ENCODE measurements around the gene HS3ST5. TPM values are rescaled to one million over a fixed set of nuclear protein-coding genes. Genes with fewer than 3 reads are reported as not detected.

Gene HS3ST5
- total and polyA plus RNA-seq, 7 donors = 0.01 to 2.9 (median 0.25) TPM

DNA sequence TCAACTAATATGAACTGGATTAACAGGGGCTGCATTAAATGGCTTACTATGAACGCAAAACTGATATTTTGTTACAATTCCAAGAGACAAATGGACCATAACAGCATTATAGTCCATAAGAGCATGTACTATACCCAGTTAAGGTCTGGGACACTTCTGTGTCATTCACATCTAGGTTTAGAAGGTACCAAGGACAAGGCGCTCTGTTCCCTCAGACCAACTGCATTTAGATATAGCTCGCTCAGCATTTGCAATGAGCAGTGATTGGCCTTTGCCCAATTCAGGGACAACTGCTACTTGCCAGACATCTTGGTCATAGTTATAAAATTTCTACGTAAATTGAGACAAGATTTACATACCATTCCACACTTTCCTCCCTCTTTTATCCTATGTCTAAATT is 132.4 kb downstream of the HS3ST5 start:
- TF ChIP-seq, protein P1, sequence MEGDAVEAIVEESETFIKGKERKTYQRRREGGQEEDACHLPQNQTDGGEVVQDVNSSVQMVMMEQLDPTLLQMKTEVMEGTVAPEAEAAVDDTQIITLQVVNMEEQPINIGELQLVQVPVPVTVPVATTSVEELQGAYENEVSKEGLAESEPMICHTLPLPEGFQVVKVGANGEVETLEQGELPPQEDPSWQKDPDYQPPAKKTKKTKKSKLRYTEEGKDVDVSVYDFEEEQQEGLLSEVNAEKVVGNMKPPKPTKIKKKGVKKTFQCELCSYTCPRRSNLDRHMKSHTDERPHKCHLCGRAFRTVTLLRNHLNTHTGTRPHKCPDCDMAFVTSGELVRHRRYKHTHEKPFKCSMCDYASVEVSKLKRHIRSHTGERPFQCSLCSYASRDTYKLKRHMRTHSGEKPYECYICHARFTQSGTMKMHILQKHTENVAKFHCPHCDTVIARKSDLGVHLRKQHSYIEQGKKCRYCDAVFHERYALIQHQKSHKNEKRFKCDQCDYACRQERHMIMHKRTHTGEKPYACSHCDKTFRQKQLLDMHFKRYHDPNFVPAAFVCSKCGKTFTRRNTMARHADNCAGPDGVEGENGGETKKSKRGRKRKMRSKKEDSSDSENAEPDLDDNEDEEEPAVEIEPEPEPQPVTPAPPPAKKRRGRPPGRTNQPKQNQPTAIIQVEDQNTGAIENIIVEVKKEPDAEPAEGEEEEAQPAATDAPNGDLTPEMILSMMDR (IDR thresholded peaks at IDR 0.05) = no peak
- Histone ChIP-seq H3K27ac (no peak overlapping the region), H3K9me3 (no peaks in the 10 kb centered on the region), H3K4me3 (no peak overlapping the region), H3K27me3 (ENCODE audit: insufficient read depth in 3 of 3, low read length in 2 of 3) (no peaks in the 10 kb centered on the region), H3K36me3 (ENCODE audit: insufficient read depth in 1 of 2, low read depth in 1 of 2) (no peaks in the 10 kb centered on the region), H3K4me1 (no peaks in the 10 kb centered on the region)
- intact Hi-C loops (cut with DNase I) = no loop called here
- ATAC-seq (peak in 2 of 4 donors; percentile 63 to 82), DNase-seq (no peak)
- 61 to 71% (median 70%) methylated on average over 4 of the region's 4 CpGs for WGBS, 3 donors

DNA sequence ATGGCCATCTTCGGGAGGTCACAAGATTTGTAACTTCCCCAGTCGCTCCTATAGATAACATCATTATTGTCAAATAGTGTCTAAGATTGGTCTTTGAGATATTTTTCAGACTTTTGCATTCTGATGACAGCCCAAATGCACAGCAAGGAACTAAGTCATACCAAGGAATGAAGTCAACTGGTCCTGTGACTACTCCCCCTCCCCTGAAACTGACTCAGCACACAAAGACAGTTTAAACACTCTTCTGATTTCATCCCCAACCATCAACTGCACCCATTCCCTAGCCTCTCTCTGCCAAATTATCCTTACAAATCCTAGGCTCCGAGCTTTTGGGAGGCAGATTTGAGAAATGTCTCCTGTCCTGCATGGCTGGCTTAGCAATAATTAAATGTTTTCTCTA is 139.4 kb downstream of the HS3ST5 start:
- H3K27ac ChIP-seq = no peak overlapping the region
- no peaks in the 10 kb centered on the region for H3K27me3 ChIP-seq (ENCODE audit: insufficient read depth in 3 of 3, low read length in 2 of 3)
- DNase-seq = no peak
- ATAC-seq = no peak
- no peak overlapping the region for H3K4me3 ChIP-seq
- 89 to 93% (median 91%) methylated on average over 3 of the region's 3 CpGs for WGBS, 3 donors
- H3K36me3 ChIP-seq (ENCODE audit: insufficient read depth in 1 of 2, low read depth in 1 of 2) = no peaks in the 10 kb centered on the region
- intact Hi-C loops (cut with DNase I) = no loop called here
- H3K4me1 ChIP-seq = no peaks in the 10 kb centered on the region
- no peaks in the 10 kb centered on the region for H3K9me3 ChIP-seq
- TF ChIP-seq, protein P1 (IDR thresholded peaks at IDR 0.05) = no peak

DNA sequence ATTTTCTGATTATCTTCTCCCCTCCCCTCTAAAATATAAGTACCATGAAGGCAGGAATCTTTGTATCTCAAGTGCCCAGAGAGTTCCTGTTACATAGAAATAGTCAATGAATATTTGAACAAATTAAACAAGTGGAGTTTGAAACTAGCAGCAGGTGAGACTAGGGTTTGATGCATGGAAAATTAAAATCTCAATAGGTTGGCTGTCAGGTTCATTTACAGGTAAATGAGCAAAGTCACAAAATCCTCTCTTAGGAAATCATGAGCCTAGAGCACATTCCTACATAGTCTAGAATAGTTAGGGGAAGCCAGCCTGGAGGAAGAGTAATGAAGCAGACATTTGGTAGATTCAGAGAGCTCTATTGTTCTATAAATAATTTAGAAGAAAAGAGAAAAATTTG is 140.4 kb downstream of the HS3ST5 start:
- Histone ChIP-seq H3K4me1 (no peaks in the 10 kb centered on the region), H3K4me3 (no peak overlapping the region), H3K9me3 (no peaks in the 10 kb centered on the region), H3K36me3 (ENCODE audit: insufficient read depth in 1 of 2, low read depth in 1 of 2) (no peaks in the 10 kb centered on the region), H3K27ac (no peak overlapping the region), H3K27me3 (ENCODE audit: insufficient read depth in 3 of 3, low read length in 2 of 3) (no peaks in the 10 kb centered on the region)
- intact Hi-C loops (cut with DNase I) = no loop called here
- DNase-seq (no peak), ATAC-seq (no peak)
- TF ChIP-seq, protein P1 (IDR thresholded peaks at IDR 0.05) = no peak

DNA sequence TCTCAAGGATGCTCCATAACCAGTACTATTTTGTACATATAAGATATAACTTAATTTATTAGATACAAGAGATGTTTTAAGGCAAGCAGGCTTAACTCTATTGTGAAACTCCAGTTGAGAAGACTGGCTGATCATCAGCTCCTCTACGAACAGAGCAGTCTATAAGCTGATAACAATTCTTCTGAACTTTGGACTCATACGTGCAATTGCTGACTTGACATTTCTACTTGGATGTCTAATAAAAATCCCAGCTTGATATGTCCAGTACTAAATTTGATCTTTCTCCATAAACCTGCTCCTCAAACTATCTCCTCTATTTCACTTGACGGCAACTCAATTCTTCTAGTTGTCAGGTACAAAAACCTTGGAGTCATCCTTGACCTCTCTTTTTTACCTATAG is 141.9 kb downstream of the HS3ST5 start:
- WGBS, 3 donors = 75 to 89% (median 88%) methylated on average over 3 of the region's 3 CpGs
- H3K9me3 ChIP-seq = no peaks in the 10 kb centered on the region
- no peak overlapping the region for H3K27ac ChIP-seq
- H3K4me3 ChIP-seq = no peak overlapping the region
- H3K27me3 ChIP-seq (ENCODE audit: insufficient read depth in 3 of 3, low read length in 2 of 3) = no peaks in the 10 kb centered on the region
- no peak for DNase-seq
- TF ChIP-seq, protein P1 (IDR thresholded peaks at IDR 0.05) = no peak
- intact Hi-C loops (cut with DNase I) = no loop called here
- H3K36me3 ChIP-seq (ENCODE audit: insufficient read depth in 1 of 2, low read depth in 1 of 2) = no peaks in the 10 kb centered on the region
- ATAC-seq = no peak
- H3K4me1 ChIP-seq = no peaks in the 10 kb centered on the region

DNA sequence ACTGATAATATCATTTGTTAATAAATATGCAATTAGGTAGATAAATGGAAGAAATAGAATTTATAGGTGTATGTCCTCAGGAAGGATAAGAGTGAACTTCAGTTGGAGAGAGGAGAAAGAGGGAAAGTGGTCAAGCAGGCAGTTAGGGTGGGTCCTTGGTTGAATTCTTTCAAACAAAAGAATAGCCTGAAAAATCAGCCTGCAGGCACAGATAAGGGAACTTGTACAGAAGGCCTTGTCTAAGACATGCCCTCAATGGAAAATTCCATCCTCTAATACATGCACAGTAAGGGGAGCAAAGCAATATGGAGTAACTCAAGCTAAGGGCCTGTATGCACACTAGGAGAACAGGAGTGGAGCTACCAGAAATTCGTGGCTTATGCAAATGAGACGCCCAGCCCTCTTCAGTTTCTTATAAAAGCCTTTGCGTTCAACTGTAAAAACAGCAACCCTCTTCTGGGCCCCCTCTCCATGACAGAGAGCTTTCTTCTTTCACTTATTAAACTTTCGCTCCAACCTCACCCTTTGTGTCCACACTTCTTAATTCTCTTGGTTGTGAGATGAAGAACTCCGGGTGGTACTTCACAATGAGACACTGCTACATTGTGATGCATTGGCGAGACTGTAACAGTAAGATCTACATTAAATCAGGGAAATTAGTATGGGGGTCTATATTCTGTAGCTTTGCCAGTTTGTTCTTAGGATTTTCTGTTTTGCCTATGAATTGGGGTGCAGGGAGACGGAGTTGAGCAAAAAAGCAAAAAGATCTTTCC is 147.0 kb downstream of the HS3ST5 start:
- WGBS, 3 donors = 81 to 88% (median 81%) methylated on average over 7 of the region's 7 CpGs
- ATAC-seq = no peak
- H3K36me3 ChIP-seq (ENCODE audit: insufficient read depth in 1 of 2, low read depth in 1 of 2) = no peaks in the 10 kb centered on the region
- no peak overlapping the region for H3K4me3 ChIP-seq
- TF ChIP-seq, protein P1 (IDR thresholded peaks at IDR 0.05) = no peak
- peaks cover 7% of the 10 kb centered on the region for H3K4me1 ChIP-seq
- H3K27ac ChIP-seq = no peak overlapping the region
- H3K27me3 ChIP-seq (ENCODE audit: insufficient read depth in 3 of 3, low read length in 2 of 3) = no peaks in the 10 kb centered on the region
- DNase-seq = no peak
- no peaks in the 10 kb centered on the region for H3K9me3 ChIP-seq
- intact Hi-C loops (cut with DNase I) = no loop called here

All from psoas muscle (tissue), 8 donors.